IMR-90 (cell line): ENCODE data around the gene SORCS1. TPM values are rescaled to one million over a fixed set of nuclear protein-coding genes. Genes with fewer than 3 reads are reported as not detected.

ENCODE experiments used
- ATAC-seq: fragments of 200-7000 bp; cut with Tn5 transposase; 2 replicates; pipeline ENCODE4 v1.9.1; 2020; ENCODE audit warnings: low read depth, mild to moderate bottlenecking, moderate library complexity
- BruUV-seq: library from RNA; stranded (reverse); fragments of 400-500 nt; replicated peaks from 2 replicates; lab custom pipeline; 2021; lab: Mats Ljungman, UMichigan
- CTCF ChIA-PET: fragments of 300-600 bp; formaldehyde crosslinking; extraction: SDS; loops from one replicate; lab custom pipeline; 2021; ENCODE audit warnings: antibody characterized with exemption; lab: Yijun Ruan, JAX
- POLR2A ChIA-PET: fragments of 300-600 bp; sonication (Branson Sonifier 250); formaldehyde crosslinking; loops from one replicate; lab custom pipeline; 2022; ENCODE audit warnings: antibody characterized with exemption; ENCODE audit not compliant: unreplicated experiment; lab: Charles Lee
- DNase-seq: peaks from one replicate; pipeline ENCODE4 v3.0.0; 2013
- H2AFZ ChIP-seq: replicated peaks from 2 replicates; pipeline ENCODE3; 2013; ENCODE audit warnings: low read length, mild to moderate bottlenecking; ENCODE audit not compliant: poor library complexity
- H2AK5ac ChIP-seq: 2 replicates; pipeline ENCODE4 v1.6.1; 2013; ENCODE audit warnings: low read depth, low read length, inconsistent platforms
- H2AK9ac ChIP-seq: replicated peaks from 2 replicates; pipeline ENCODE3; 2013; ENCODE audit warnings: mild to moderate bottlenecking, low read depth, low read length, moderate library complexity; ENCODE audit not compliant: poor library complexity
- H2BK120ac ChIP-seq: 2 replicates; pipeline ENCODE4 v1.6.1; 2013; ENCODE audit warnings: low read depth, low read length, inconsistent platforms
- H2BK15ac ChIP-seq: 3 replicates; pipeline ENCODE4 v1.6.1; 2013; ENCODE audit warnings: low read depth, low read length, inconsistent platforms
- H2BK20ac ChIP-seq: 2 replicates; pipeline ENCODE4 v1.6.1; 2013; ENCODE audit warnings: low read depth, mild to moderate bottlenecking, inconsistent platforms, low read length, moderate library complexity
- H2BK5ac ChIP-seq: 2 replicates; pipeline ENCODE4 v1.6.1; 2013; ENCODE audit warnings: mild to moderate bottlenecking, low read depth, low read length, inconsistent platforms; ENCODE audit not compliant: poor library complexity, severe bottlenecking
- H3K14ac ChIP-seq: replicated peaks from 2 replicates; pipeline ENCODE4 v1.6.1; 2013; ENCODE audit warnings: low read depth, low read length, inconsistent platforms
- H3K18ac ChIP-seq: 2 replicates; pipeline ENCODE4 v1.6.1; 2013; ENCODE audit warnings: low read depth, low read length, control low read depth
- H3K23ac ChIP-seq: 2 replicates; pipeline ENCODE4 v1.6.1; 2013; ENCODE audit warnings: low read depth, low read length, inconsistent platforms
- H3K27ac ChIP-seq: 2 replicates; pipeline ENCODE4 v1.5.1; 2013; ENCODE audit warnings: mild to moderate bottlenecking, control low read depth, low read length; ENCODE audit not compliant: insufficient read depth
- H3K27me3 ChIP-seq: 2 replicates; pipeline ENCODE4 v1.6.1; 2013; ENCODE audit warnings: low read length; ENCODE audit not compliant: control insufficient read depth, insufficient read depth
- H3K36me3 ChIP-seq: 2 replicates; pipeline ENCODE4 v1.6.1; 2013; ENCODE audit warnings: low read length, mixed read lengths; ENCODE audit not compliant: control insufficient read depth, insufficient read depth
- H3K4ac ChIP-seq: 2 replicates; pipeline ENCODE4 v1.6.1; 2013; ENCODE audit warnings: low read depth, low read length, inconsistent platforms
- H3K4me1 ChIP-seq: 2 replicates; pipeline ENCODE4 v1.6.1; 2013; ENCODE audit warnings: low read length, mixed read lengths; ENCODE audit not compliant: control insufficient read depth, insufficient read depth
- H3K4me2 ChIP-seq: 2 replicates; pipeline ENCODE4 v1.6.1; 2013; ENCODE audit warnings: low read depth, mild to moderate bottlenecking, control low read depth, low read length, moderate library complexity
- H3K4me3 ChIP-seq: 2 replicates; pipeline ENCODE4 v1.5.1; 2013; ENCODE audit warnings: low read depth, mild to moderate bottlenecking, control low read depth, low read length, moderate library complexity; ENCODE audit not compliant: insufficient read depth
- H3K56ac ChIP-seq: 2 replicates; pipeline ENCODE4 v1.6.1; 2013; ENCODE audit warnings: low read length, inconsistent platforms; ENCODE audit not compliant: insufficient read depth; ENCODE audit errors: extremely low read depth
- H3K79me1 ChIP-seq, 2 experiments: 2 replicates each; pipeline ENCODE4 v1.6.1; 2013; ENCODE audit warnings: low read length in 2 of 2, inconsistent platforms in 1 of 2, low read depth in 1 of 2
- H3K9ac ChIP-seq: 2 replicates; pipeline ENCODE4 v1.6.1; 2013; ENCODE audit warnings: low read depth, low read length, control low read depth
- H3K9me1 ChIP-seq: 2 replicates; pipeline ENCODE4 v1.6.1; 2013; ENCODE audit warnings: low read length, inconsistent platforms; ENCODE audit not compliant: insufficient read depth
- H3K9me3 ChIP-seq: 2 replicates; pipeline ENCODE4 v1.6.1; 2013; ENCODE audit warnings: low read length; ENCODE audit not compliant: control insufficient read depth, insufficient read depth
- H4K20me1 ChIP-seq: 2 replicates; pipeline ENCODE4 v1.6.1; 2013; ENCODE audit warnings: low read length, inconsistent platforms; ENCODE audit not compliant: insufficient read depth
- H4K5ac ChIP-seq: 2 replicates; pipeline ENCODE4 v1.6.1; 2013; ENCODE audit warnings: mild to moderate bottlenecking, low read depth, low read length, control low read depth
- H4K8ac ChIP-seq, 2 experiments: 2 replicates each; pipeline ENCODE4 v1.6.1; 2013; ENCODE audit warnings: low read depth in 2 of 2, low read length in 2 of 2, control low read depth in 1 of 2, inconsistent platforms in 1 of 2
- H4K91ac ChIP-seq: 2 replicates; pipeline ENCODE4 v1.6.1; 2013; ENCODE audit warnings: low read depth, low read length, inconsistent platforms; ENCODE audit not compliant: insufficient read depth
- CEBPB ChIP-seq: IDR thresholded peaks from 2 replicates; pipeline ENCODE4 v1.6.1; 2012; ENCODE audit warnings: low read depth, low read length, improper control_type of control experiment
- NFE2L2 ChIP-seq: fragments of 150-350 bp; IDR thresholded peaks from 2 replicates; pipeline ENCODE4 v1.6.1; 2016; ENCODE audit warnings: low read depth, mild to moderate bottlenecking, low read length
- POLR2A ChIP-seq: IDR thresholded peaks from 2 replicates; pipeline ENCODE4 v1.6.1; 2012; ENCODE audit warnings: mild to moderate bottlenecking, low read depth, low read length
- RFX5 ChIP-seq: IDR thresholded peaks from 2 replicates; pipeline ENCODE4 v1.8.0; 2012; ENCODE audit warnings: low read depth, mild to moderate bottlenecking, low read length, moderate library complexity
- WGBS, 2 experiments: methylation state at CpG; one replicate each; pipeline versions ENCODE4 v1.1.5 to v1.1.7; 2013; ENCODE audit warnings: missing lambda C conversion rate in 2 of 2; ENCODE audit not compliant: insufficient read length in 1 of 2; ENCODE audit errors: extremely low coverage in 2 of 2; 5-methylcytosine and 5-hydroxymethylcytosine counted together
- dilution Hi-C: fragments of 300-500 bp; cut with HindIII; formaldehyde crosslinking; loops from one replicate; pipeline ENCODE4 v1.14.3; 2018; ENCODE audit warnings: low sequenced_read_pairs; ENCODE audit not compliant: unreplicated experiment
- in situ Hi-C: fragments of 300-500 bp; cut with MboI; formaldehyde crosslinking; loops from 3 replicates; pipeline ENCODE4 v1.14.3; 2019; ENCODE audit warnings: low sequenced_read_pairs, inconsistent platforms, mixed read lengths
- intact Hi-C: fragments of 100-400 bp; cut with micrococcal nuclease; formaldehyde crosslinking; loops from 2 replicates; pipeline ENCODE4 v1.10.0; 2022
- polyA plus RNA-seq, 3 experiments: library from polyadenylated mRNA; depleted of rRNA; stranded (reverse); fragments of >200 nt; gene quantifications; 2 replicates each; pipeline ENCODE4 v1.2.3, GENCODE V29; 2012; ENCODE audit warnings: low replicate concordance in 1 of 3
- total RNA-seq: library from RNA; depleted of rRNA; stranded (reverse); fragments of >200 nt; gene quantifications from 2 replicates; pipeline ENCODE4 v1.2.3, GENCODE V29; 2012

SORCS1 gene
- total and polyA plus RNA-seq, 2 of the 4 experiments (the other 2 are of a cell fraction) = under 0.01 TPM; not detected in 1

- no peak overlapping the region for H3K4me3 ChIP-seq
- H2AK5ac ChIP-seq = no peak overlapping the region
- H3K9me1 ChIP-seq = no peaks in the 10 kb centered on the region
- no peaks in the 10 kb centered on the region for H3K4me1 ChIP-seq
- H3K27ac ChIP-seq = no peak overlapping the region
- POLR2A ChIA-PET = no interaction called here
- H3K4me2 ChIP-seq = no peak overlapping the region
- in situ Hi-C loops = no loop called here
- DNase-seq = no peak
- no peak overlapping the region for H2AFZ ChIP-seq
- H2AK9ac ChIP-seq = peak overlapping the region; percentile 42
- no peak overlapping the region for H3K18ac ChIP-seq
- no peak overlapping the region for H4K5ac ChIP-seq
- no peak overlapping the region for H3K56ac ChIP-seq
- no peak overlapping the region for H2BK20ac ChIP-seq
- intact Hi-C loops = no loop called here
- H2BK15ac ChIP-seq = no peak overlapping the region
- no peak overlapping the region for H3K9ac ChIP-seq
- no peaks in the 10 kb centered on the region for H3K27me3 ChIP-seq
- dilution Hi-C loops = no loop called here
- no peak overlapping the region for H3K4ac ChIP-seq
- H3K14ac ChIP-seq = no peak overlapping the region
- no peak overlapping the region for H3K23ac ChIP-seq
- peaks cover 15% of the 10 kb centered on the region; the same call in 1 of the 2 replicates for H3K9me3 ChIP-seq
- no peak for ATAC-seq
- no TSS peak for BruUV-seq
- TF ChIP-seq POLR2A (no peak), CEBPB (no peak), NFE2L2 (no peak), RFX5 (no peak)
- no peaks in the 10 kb centered on the region for H4K20me1 ChIP-seq
- no peaks in the 10 kb centered on the region for H3K79me1 ChIP-seq
- no CpG with 5 or more reads among the region's 7 CpGs for WGBS, 2 experiments
- CTCF ChIA-PET = no interaction called here
- no peak overlapping the region for H4K8ac ChIP-seq
- no peak overlapping the region for H4K91ac ChIP-seq
- no peaks in the 10 kb centered on the region for H3K36me3 ChIP-seq
- no peak overlapping the region for H2BK120ac ChIP-seq
- no peak overlapping the region for H2BK5ac ChIP-seq
Observed at GRCh38 chr10:106866244-106866845, 298.2 kb downstream of the SORCS1 start.
